ENCODE data around the gene TLR9. TPM values are rescaled to one million over a fixed set of nuclear protein-coding genes. Genes with fewer than 3 reads are reported as not detected.

The TLR9 gene
- total RNA-seq, 4 donors from 2014 or later: 0.19 to 0.61 TPM; not detected in 2

DNA sequence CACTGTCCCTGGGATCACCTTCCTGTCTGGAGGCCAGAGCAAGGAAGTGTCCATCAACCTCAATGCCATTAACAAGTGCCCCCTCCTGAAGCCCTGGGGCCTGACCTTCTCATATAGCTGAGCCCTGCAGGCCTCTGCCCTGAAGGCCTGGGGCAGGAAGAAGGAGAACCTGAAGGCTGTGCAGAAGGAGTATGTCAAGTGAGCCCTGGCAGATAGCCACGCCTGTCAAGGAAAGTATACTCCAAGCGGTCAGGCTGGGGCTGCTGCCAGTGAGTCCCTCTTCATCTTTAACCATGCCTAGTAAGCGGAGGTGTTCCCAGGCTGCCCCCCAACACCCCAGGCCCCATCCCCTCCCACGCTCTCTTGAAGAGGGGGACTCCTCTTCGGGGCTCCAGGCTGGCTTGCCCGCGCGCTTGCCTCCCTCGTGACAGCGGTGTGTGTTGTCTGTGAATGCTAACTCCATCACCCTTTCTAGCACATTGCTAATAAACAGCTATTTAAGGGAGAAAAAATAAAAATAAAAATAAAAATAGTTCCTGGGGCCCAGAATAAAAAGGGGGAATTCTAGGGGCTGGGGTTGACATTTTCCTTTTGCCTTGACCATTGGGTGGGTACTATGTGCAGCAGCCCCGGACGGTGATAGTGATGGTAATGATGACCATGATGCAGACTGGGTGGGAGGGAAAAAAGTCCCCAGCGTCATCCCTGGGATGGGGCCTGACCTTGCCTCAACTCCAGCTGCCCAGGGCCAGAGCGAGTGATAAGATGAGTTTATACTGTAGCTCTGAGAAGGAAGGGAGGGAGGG is 30.8 kb downstream of the TLR9 start:
- intact Hi-C loops (cut with DNase I; ENCODE audit: low total_unique reads): loop anchor here (5.0 kb wide), 1 partner anchor 748 kb away; no protein-coding TSS in a partner anchor
- TF ChIP-seq, protein P1, sequence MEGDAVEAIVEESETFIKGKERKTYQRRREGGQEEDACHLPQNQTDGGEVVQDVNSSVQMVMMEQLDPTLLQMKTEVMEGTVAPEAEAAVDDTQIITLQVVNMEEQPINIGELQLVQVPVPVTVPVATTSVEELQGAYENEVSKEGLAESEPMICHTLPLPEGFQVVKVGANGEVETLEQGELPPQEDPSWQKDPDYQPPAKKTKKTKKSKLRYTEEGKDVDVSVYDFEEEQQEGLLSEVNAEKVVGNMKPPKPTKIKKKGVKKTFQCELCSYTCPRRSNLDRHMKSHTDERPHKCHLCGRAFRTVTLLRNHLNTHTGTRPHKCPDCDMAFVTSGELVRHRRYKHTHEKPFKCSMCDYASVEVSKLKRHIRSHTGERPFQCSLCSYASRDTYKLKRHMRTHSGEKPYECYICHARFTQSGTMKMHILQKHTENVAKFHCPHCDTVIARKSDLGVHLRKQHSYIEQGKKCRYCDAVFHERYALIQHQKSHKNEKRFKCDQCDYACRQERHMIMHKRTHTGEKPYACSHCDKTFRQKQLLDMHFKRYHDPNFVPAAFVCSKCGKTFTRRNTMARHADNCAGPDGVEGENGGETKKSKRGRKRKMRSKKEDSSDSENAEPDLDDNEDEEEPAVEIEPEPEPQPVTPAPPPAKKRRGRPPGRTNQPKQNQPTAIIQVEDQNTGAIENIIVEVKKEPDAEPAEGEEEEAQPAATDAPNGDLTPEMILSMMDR (IDR thresholded peaks at IDR 0.05): no peak
- TF ChIP-seq POLR2A (IDR thresholded peaks at IDR 0.05): no peak
- no peak overlapping the region for H3K4me3 ChIP-seq (ENCODE audit: low read depth, poor library complexity, severe bottlenecking)
- 91 to 97% methylated on average over 14 of the region's 14 CpGs for WGBS, 2 donors
- no peak for DNase-seq (ENCODE audit: low spot score in 2 of 2)

DNA sequence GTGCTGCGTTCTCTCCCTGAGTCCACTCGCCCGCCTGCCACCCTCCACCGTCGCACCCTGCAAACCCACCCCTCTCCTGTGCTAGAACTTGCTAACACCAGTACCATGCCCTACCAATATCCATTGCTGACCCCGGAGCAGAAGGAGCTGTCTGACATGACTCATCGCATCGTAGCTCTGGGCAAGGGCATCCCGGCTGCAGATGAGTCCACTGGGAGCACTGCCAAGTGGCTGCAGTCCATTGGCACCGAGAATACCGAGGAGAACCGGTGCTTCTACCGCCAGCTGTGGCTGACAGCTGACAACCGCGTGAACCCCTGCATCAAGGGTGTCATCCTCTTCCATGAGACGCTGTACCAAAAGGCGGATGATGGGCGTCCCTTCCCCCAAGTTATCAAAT is 32.4 kb downstream of the TLR9 start:
- no peak for TF ChIP-seq POLR2A (IDR thresholded peaks at IDR 0.05)
- TF ChIP-seq, protein P1 (IDR thresholded peaks at IDR 0.05): no peak
- DNase-seq (ENCODE audit: low spot score in 2 of 2): no peak
- 62 to 69% methylated on average over 17 to 18 of the region's 18 CpGs for WGBS, 2 donors
- H3K4me3 ChIP-seq (ENCODE audit: low read depth, poor library complexity, severe bottlenecking): no peak overlapping the region
- intact Hi-C loops (cut with DNase I; ENCODE audit: low total_unique reads): no loop called here

GRCh38 chr3:52191663-52192062 is 33.8 kb downstream of the TLR9 start:
- no peak for DNase-seq (ENCODE audit: low spot score in 2 of 2)
- intact Hi-C loops (cut with DNase I; ENCODE audit: low total_unique reads): no loop called here
- H3K4me3 ChIP-seq (ENCODE audit: low read depth, poor library complexity, severe bottlenecking): no peak overlapping the region
- TF ChIP-seq POLR2A (IDR thresholded peaks at IDR 0.05): no peak
- TF ChIP-seq, protein P1 (IDR thresholded peaks at IDR 0.05): no peak
- WGBS, 2 donors: 91 to 93% methylated on average over 4 of the region's 4 CpGs

DNA sequence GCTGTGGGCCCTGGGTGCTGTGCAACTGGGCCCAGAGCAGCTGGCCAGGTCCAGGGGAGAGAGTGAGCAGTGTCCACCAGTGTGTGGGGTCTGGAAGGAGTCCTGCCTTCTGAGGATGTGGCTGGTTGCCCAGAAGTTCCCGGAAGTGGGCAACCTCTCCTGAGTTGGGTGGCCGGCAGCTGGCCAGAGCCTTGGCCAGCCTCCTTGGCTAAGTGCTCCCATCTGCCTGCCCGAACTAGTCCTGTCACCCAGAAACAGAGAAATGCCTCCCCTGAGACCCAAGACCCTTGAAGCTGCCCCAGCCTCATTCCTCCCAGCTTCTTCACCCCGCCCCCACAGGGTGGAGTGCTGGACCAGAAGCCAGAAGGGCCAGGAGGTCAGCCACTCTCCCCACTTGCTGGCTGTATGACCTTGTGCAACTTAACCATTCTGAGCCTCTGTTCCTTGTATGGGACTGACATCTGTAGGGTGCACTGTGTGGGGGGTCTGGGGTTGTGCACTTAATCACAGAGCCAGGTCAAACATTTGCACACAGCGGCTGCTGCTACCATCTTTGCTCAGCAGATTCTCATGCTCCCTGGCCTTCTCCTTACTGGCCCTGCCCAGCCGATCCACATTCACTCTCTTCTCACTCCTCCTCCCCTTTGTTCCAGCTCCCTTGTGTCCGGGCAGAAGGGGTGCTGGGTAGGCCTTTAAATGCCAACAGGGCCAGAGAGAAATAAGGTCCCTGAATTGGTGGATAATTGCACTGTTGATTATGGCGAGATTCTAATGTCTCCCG is 35.0 kb downstream of the TLR9 start:
- intact Hi-C loops (cut with DNase I; ENCODE audit: low total_unique reads): no loop called here
- 54 to 62% methylated on average over 9 of the region's 9 CpGs for WGBS, 2 donors
- no peak for DNase-seq (ENCODE audit: low spot score in 2 of 2)
- no peak overlapping the region for H3K4me3 ChIP-seq (ENCODE audit: low read depth, poor library complexity, severe bottlenecking)
- TF ChIP-seq, protein P1 (IDR thresholded peaks at IDR 0.05): no peak

DNA sequence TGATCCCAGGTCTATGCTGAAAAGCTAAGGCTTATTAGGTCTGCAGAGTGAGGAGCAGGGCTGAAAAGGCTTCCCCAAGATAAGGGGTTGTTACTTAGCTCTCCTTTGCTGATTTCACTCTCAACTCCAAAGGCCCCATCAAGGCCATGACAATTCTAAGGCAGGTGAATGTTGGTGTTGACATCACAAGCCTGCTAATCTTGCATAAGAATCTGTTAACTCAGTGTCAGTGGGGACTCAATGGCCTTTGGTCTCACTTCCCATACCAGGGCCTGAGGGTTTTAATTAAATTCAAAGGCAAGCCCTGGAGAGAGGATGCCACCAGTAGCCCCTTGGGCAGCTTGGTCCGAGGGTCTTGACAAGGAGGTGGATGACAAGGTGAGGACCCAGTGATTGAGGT is 36.9 kb downstream of the TLR9 start:
- intact Hi-C loops (cut with DNase I; ENCODE audit: low total_unique reads): no loop called here
- no peak for TF ChIP-seq POLR2A (IDR thresholded peaks at IDR 0.05)
- TF ChIP-seq, protein P1 (IDR thresholded peaks at IDR 0.05): no peak
- 91 to 100% methylated on average over 1 of the region's 1 CpG for WGBS, 2 donors
- no peak overlapping the region for H3K4me3 ChIP-seq (ENCODE audit: low read depth, poor library complexity, severe bottlenecking)
- DNase-seq (ENCODE audit: low spot score in 2 of 2): no peak

Measured in lower leg skin (tissue), 4 donors.